ENCODE measurements around the gene ARPC5. TPM values are rescaled to one million over a fixed set of nuclear protein-coding genes. Genes with fewer than 3 reads are reported as not detected.

The ARPC5 gene
- polyA plus RNA-seq, 3 donors, result 110 to 1,089 (median 1,064) TPM

DNA sequence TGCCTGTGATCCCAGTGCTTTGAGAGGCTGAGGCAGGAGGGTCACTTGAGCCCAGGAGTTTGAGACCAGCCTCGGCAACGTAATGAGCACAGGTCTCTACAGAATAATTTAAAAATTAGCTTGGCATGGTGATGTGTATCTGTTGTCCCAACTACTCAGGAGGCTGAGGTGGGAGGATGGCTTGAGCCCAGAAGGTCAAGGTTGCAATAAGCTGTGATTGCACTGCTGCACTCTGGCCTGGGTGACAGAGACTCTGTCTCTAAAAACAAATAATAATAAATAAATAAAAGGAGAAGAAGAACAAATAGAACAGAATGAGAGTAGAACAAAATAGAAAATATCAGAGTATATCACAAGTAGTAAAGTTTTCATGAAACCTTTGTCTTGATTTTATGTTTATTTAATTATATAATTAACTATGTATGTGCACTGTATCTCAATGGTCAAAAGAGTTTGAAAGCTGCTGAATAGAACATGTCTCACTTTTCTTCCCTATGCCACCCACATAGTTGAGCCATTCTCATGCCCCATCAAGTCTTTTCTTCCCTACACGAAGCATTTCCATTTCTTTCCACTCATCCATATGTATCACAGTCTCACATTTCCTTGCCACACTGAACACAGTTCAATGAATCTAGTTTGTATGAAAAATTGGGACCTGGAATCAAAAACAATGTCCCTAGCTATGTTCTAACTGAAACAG lies 40.5 kb upstream of the ARPC5 start:
- no CpG with 5 or more reads among the region's 3 CpGs for WGBS (ENCODE audit: insufficient coverage)
- intact Hi-C loops (cut with micrococcal nuclease), result no loop called here
- Mint-ChIP-seq H3K27ac (no peak overlapping the region), H3K4me3 (no peak overlapping the region), H3K27me3 (ENCODE audit: low read depth in 3 of 3) (peaks cover 0 to 8% (median 1%) of the 10 kb centered on the region in 3 donors), H3K9me3 (peaks cover 0 to 8% (median 3%) of the 10 kb centered on the region in 7 donors), H3K36me3 (no peaks in the 10 kb centered on the region), H3K4me1 (no peaks in the 10 kb centered on the region)
- Histone ChIP-seq H3K36me3 (replicated peaks in 1 of 2; ENCODE audit: control insufficient read depth in 1 of 2, insufficient read depth in 2 of 2, low read length in 2 of 2) (no peaks in the 10 kb centered on the region), H3K27ac (ENCODE audit: low read depth in 1 of 2, low read length in 2 of 2) (no peak overlapping the region), H3K9me3 (replicated peaks in 1 of 2; ENCODE audit: control insufficient read depth in 1 of 2, insufficient read depth in 1 of 2, low read length in 2 of 2) (no peaks in the 10 kb centered on the region), H3K4me1 (ENCODE audit: control insufficient read depth in 1 of 2, insufficient read depth in 2 of 2, low read length in 2 of 2) (no peaks in the 10 kb centered on the region), H3K79me2 (ENCODE audit: insufficient read depth, low read length) (no peaks in the 10 kb centered on the region), H3K4me2 (replicated peaks; ENCODE audit: extremely low read depth, low read length, poor library complexity, severe bottlenecking) (no peak overlapping the region), H2AFZ (ENCODE audit: insufficient read depth, low read depth, low read length, poor library complexity, severe bottlenecking) (no peak overlapping the region), H4K20me1 (ENCODE audit: insufficient read depth, low read length) (no peaks in the 10 kb centered on the region), H3K27me3 (ENCODE audit: control insufficient read depth in 2 of 2, insufficient read depth in 2 of 2, low read length in 2 of 2) (peaks cover 0 to 3% of the 10 kb centered on the region in 2 donors), H3K4me3 (replicated peaks in 1 of 3; ENCODE audit: low read depth in 2 of 3, low read length in 3 of 3) (no peak overlapping the region), H3K9ac (ENCODE audit: insufficient read depth, low read length, poor library complexity, severe bottlenecking) (no peak overlapping the region)
- TF ChIP-seq, protein P1, sequence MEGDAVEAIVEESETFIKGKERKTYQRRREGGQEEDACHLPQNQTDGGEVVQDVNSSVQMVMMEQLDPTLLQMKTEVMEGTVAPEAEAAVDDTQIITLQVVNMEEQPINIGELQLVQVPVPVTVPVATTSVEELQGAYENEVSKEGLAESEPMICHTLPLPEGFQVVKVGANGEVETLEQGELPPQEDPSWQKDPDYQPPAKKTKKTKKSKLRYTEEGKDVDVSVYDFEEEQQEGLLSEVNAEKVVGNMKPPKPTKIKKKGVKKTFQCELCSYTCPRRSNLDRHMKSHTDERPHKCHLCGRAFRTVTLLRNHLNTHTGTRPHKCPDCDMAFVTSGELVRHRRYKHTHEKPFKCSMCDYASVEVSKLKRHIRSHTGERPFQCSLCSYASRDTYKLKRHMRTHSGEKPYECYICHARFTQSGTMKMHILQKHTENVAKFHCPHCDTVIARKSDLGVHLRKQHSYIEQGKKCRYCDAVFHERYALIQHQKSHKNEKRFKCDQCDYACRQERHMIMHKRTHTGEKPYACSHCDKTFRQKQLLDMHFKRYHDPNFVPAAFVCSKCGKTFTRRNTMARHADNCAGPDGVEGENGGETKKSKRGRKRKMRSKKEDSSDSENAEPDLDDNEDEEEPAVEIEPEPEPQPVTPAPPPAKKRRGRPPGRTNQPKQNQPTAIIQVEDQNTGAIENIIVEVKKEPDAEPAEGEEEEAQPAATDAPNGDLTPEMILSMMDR (IDR thresholded peaks at IDR 0.05), result no peak
- no peak for DNase-seq

DNA sequence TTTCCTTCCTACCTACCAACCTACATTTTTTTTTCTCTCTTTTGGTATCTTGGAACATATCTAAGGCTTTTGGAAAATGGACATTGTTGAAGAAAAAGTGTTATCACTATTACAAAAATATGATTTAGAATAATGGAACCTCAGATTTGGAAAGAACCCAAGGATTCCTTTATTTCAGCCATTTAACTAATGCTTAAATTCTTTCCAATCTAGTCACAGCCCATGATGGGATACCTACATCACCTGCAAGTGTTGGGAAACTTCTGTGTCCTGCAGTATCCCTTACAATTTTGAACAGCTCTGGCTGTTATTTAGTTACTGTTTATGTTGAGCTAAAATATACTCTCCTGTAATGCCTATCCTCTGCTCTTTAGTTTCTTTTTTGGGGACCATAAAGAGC lies 39.8 kb upstream of the ARPC5 start:
- H3K79me2 ChIP-seq (ENCODE audit: insufficient read depth, low read length), result no peaks in the 10 kb centered on the region
- intact Hi-C loops (cut with micrococcal nuclease), result no loop called here
- H3K27me3 Mint-ChIP-seq (ENCODE audit: low read depth in 3 of 3), result peaks cover 0 to 9% (median 1%) of the 10 kb centered on the region in 3 donors
- H3K4me2 ChIP-seq (replicated peaks; ENCODE audit: extremely low read depth, low read length, poor library complexity, severe bottlenecking), result no peak overlapping the region
- H3K27ac ChIP-seq (ENCODE audit: low read depth in 1 of 2, low read length in 2 of 2), result no peak overlapping the region
- no peak overlapping the region for H3K27ac Mint-ChIP-seq
- no peak overlapping the region for H3K4me3 ChIP-seq (replicated peaks in 1 of 3; ENCODE audit: low read depth in 2 of 3, low read length in 3 of 3)
- TF ChIP-seq, protein P1 (IDR thresholded peaks at IDR 0.05), result no peak
- no peak for DNase-seq
- H3K36me3 ChIP-seq (replicated peaks in 1 of 2; ENCODE audit: control insufficient read depth in 1 of 2, insufficient read depth in 2 of 2, low read length in 2 of 2), result no peaks in the 10 kb centered on the region
- no peaks in the 10 kb centered on the region for H3K36me3 Mint-ChIP-seq
- no peak overlapping the region for H3K4me3 Mint-ChIP-seq
- H4K20me1 ChIP-seq (ENCODE audit: insufficient read depth, low read length), result no peaks in the 10 kb centered on the region
- no peak overlapping the region for H3K9ac ChIP-seq (ENCODE audit: insufficient read depth, low read length, poor library complexity, severe bottlenecking)
- H2AFZ ChIP-seq (ENCODE audit: insufficient read depth, low read depth, low read length, poor library complexity, severe bottlenecking), result no peak overlapping the region
- H3K4me1 ChIP-seq (ENCODE audit: control insufficient read depth in 1 of 2, insufficient read depth in 2 of 2, low read length in 2 of 2), result no peaks in the 10 kb centered on the region
- H3K27me3 ChIP-seq (ENCODE audit: control insufficient read depth in 2 of 2, insufficient read depth in 2 of 2, low read length in 2 of 2), result peaks cover 0 to 3% of the 10 kb centered on the region in 2 donors
- H3K9me3 Mint-ChIP-seq, result peaks cover 0 to 13% (median 6%) of the 10 kb centered on the region in 7 donors
- H3K4me1 Mint-ChIP-seq, result no peaks in the 10 kb centered on the region
- H3K9me3 ChIP-seq (replicated peaks in 1 of 2; ENCODE audit: control insufficient read depth in 1 of 2, insufficient read depth in 1 of 2, low read length in 2 of 2), result no peaks in the 10 kb centered on the region

Measured in CD14-positive monocyte (primary cell).